AG09319 (cell line): ENCODE data around the gene HPCAL1.

Experiments used
- DNase-seq: peaks from one replicate; pipeline ENCODE4 v3.0.0-alpha.2; 2010; ENCODE audit warnings: low read depth; ENCODE audit errors: extremely low read depth
- CTCF ChIP-seq: IDR thresholded peaks from 2 replicates; pipeline ENCODE4 v1.5.1; 2011; ENCODE audit warnings: low read depth, mild to moderate bottlenecking, inconsistent platforms, low read length, moderate library complexity

Gene HPCAL1

GRCh38 chr2:10427618-10427949 lies 124.9 kb downstream of the HPCAL1 start:
- TF ChIP-seq CTCF = no peak
- no peak for DNase-seq

- no peak for DNase-seq
- TF ChIP-seq CTCF = no peak
Observed at GRCh38 chr2:10428355-10428754, 125.7 kb downstream of the HPCAL1 start.

GRCh38 chr2:10428924-10429323 lies 126.2 kb downstream of the HPCAL1 start:
- TF ChIP-seq CTCF = no peak
- no peak for DNase-seq

- DNase-seq = no peak
- no peak for TF ChIP-seq CTCF
Observed at GRCh38 chr2:10430886-10431622, 128.3 kb downstream of the HPCAL1 start.

- no peak for DNase-seq
- TF ChIP-seq CTCF = no peak
Observed at GRCh38 chr2:10431797-10432196, 129.1 kb downstream of the HPCAL1 start.

GRCh38 chr2:10432311-10433181 lies 129.8 kb downstream of the HPCAL1 start:
- DNase-seq = no peak
- TF ChIP-seq CTCF = no peak

GRCh38 chr2:10433264-10433946 lies 130.7 kb downstream of the HPCAL1 start:
- no peak for TF ChIP-seq CTCF
- no peak for DNase-seq
